Iris pigment epithelial cell (primary cell): ENCODE results near the gene NT5DC1.

Experiments
- DNase-seq: peaks from one replicate; pipeline ENCODE4 v3.0.0-alpha.2; 2011; ENCODE audit warnings: low read depth

The NT5DC1 gene

GRCh38 chr6:116139917-116140316 lies 39.3 kb downstream of the NT5DC1 start:
- DNase-seq: no peak

- DNase-seq: peak; percentile 93
Observed at GRCh38 chr6:116144605-116145004, 44.0 kb downstream of the NT5DC1 start.

- no peak for DNase-seq
Observed at GRCh38 chr6:116145803-116146675, 45.4 kb downstream of the NT5DC1 start.

- DNase-seq: peak; percentile 39
Observed at GRCh38 chr6:116152620-116153019, 52.0 kb downstream of the NT5DC1 start.

- DNase-seq: no peak
Observed at GRCh38 chr6:116154887-116155286, 54.2 kb downstream of the NT5DC1 start.

GRCh38 chr6:116156405-116157326 lies 56.0 kb downstream of the NT5DC1 start:
- no peak for DNase-seq

- DNase-seq: no peak
Observed at GRCh38 chr6:116157391-116157790, 56.7 kb downstream of the NT5DC1 start.

- DNase-seq: peak; percentile 34
Observed at GRCh38 chr6:116158641-116159040, 58.0 kb downstream of the NT5DC1 start.

- DNase-seq: no peak
Observed at GRCh38 chr6:116159782-116160524, 59.3 kb downstream of the NT5DC1 start.

- no peak for DNase-seq
Observed at GRCh38 chr6:116165596-116165995, 64.9 kb downstream of the NT5DC1 start.

GRCh38 chr6:116166369-116166768 lies 65.7 kb downstream of the NT5DC1 start:
- no peak for DNase-seq

GRCh38 chr6:116168148-116168547 lies 67.5 kb downstream of the NT5DC1 start:
- no peak for DNase-seq

- DNase-seq: no peak
Observed at GRCh38 chr6:116169880-116170279, 69.2 kb downstream of the NT5DC1 start.

GRCh38 chr6:116170358-116171057 lies 69.9 kb downstream of the NT5DC1 start:
- no peak for DNase-seq

GRCh38 chr6:116173928-116174327 lies 73.3 kb downstream of the NT5DC1 start:
- no peak for DNase-seq

- no peak for DNase-seq
Observed at GRCh38 chr6:116175344-116175743, 74.7 kb downstream of the NT5DC1 start.

- DNase-seq: no peak
Observed at GRCh38 chr6:116176596-116176995, 75.9 kb downstream of the NT5DC1 start.

- DNase-seq: no peak
Observed at GRCh38 chr6:116180375-116180774, 79.7 kb downstream of the NT5DC1 start.

- DNase-seq: peak; percentile 22
Observed at GRCh38 chr6:116189472-116189871, 88.8 kb downstream of the NT5DC1 start.

- peak; percentile 96 for DNase-seq
Observed at GRCh38 chr6:116190550-116190949, 89.9 kb downstream of the NT5DC1 start.

- DNase-seq: no peak
Observed at GRCh38 chr6:116191881-116192280, 91.2 kb downstream of the NT5DC1 start.
